Calu3 (cell line): ENCODE results near the gene PITX1. TPM values are rescaled to one million over a fixed set of nuclear protein-coding genes. Genes with fewer than 3 reads are reported as not detected.

Experiments used
- total RNA-seq: library from RNA; stranded (reverse); gene quantifications from 2 replicates; pipeline ENCODE4 v1.2.3, GENCODE V29; 2022

The PITX1 gene
- total RNA-seq, 1 experiment from 2014 or later, result 12.1 TPM

Other genes with a start within 250 kb of the PITX1 start
- 59.6 and 63.4 TPM in 2 replicates for gene C5orf24, start 188.3 kb downstream of the PITX1 start, total RNA-seq
- gene TXNDC15, start 159.9 kb downstream of the PITX1 start, total RNA-seq, result 33.8 and 34.2 TPM in 2 replicates
- 18.1 and 18.8 TPM in 2 replicates for gene PCBD2, start 129.1 kb downstream of the PITX1 start, total RNA-seq
- 1.4 and 1.5 TPM in 2 replicates for gene CATSPER3, start 66.3 kb downstream of the PITX1 start, total RNA-seq